DOHH2 (cell line): ENCODE data around the gene ELL2.

Experiments used
- EZH2phosphoT487 ChIP-seq: fragments of 200-600 bp; sonication (generic); IDR thresholded peaks from 2 replicates; pipeline ENCODE4 v1.6.1; 2017; ENCODE audit warnings: borderline replicate concordance, mild to moderate bottlenecking, antibody characterized with exemption, low read length, moderate library complexity, mixed read lengths
- TF ChIP-seq, protein P1 (sequence below): fragments of 200-600 bp; sonication (generic); IDR thresholded peaks from one replicate; pipeline ENCODE4 v1.5.1; 2014; ENCODE audit warnings: antibody characterized with exemption, mild to moderate bottlenecking, low read depth, low read length; ENCODE audit not compliant: poor library complexity, severe bottlenecking

DNA sequence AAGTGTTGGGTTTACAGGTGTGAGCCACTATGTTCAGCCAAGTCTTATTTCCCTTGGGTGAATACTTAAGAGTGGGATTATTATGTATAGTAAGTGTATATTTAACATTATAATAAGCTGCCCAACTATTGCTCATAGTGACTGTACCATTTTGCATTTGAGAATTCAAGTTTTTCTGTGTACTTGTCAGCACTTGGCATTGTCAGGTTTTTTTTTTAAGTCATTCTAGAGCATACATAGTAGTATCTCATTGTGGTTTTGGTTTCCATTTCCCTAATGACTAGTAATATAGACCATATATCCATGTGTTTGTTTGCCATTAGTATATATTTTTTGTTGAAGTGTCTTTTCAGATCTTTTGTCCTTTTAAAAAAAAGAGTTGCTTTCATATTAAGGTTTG is 10.5 kb upstream of the ELL2 start:
- TF ChIP-seq EZH2phosphoT487 = no peak
- TF ChIP-seq, protein P1, sequence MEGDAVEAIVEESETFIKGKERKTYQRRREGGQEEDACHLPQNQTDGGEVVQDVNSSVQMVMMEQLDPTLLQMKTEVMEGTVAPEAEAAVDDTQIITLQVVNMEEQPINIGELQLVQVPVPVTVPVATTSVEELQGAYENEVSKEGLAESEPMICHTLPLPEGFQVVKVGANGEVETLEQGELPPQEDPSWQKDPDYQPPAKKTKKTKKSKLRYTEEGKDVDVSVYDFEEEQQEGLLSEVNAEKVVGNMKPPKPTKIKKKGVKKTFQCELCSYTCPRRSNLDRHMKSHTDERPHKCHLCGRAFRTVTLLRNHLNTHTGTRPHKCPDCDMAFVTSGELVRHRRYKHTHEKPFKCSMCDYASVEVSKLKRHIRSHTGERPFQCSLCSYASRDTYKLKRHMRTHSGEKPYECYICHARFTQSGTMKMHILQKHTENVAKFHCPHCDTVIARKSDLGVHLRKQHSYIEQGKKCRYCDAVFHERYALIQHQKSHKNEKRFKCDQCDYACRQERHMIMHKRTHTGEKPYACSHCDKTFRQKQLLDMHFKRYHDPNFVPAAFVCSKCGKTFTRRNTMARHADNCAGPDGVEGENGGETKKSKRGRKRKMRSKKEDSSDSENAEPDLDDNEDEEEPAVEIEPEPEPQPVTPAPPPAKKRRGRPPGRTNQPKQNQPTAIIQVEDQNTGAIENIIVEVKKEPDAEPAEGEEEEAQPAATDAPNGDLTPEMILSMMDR = no peak
